HEK293 (cell line): ENCODE data around the gene PSMB1.

Experiments
- CTCF ChIA-PET: fragments of 350-600 bp; formaldehyde crosslinking; extraction: SDS; loops from one replicate; lab custom pipeline; 2021; ENCODE audit warnings: antibody characterized with exemption; lab: Yijun Ruan, JAX
- POLR2A ChIA-PET: fragments of 300-600 bp; formaldehyde crosslinking; extraction: SDS; loops from one replicate; lab custom pipeline; 2020; ENCODE audit warnings: antibody characterized with exemption, inconsistent platforms; lab: Yijun Ruan, JAX
- H3K27ac ChIP-seq: fragments of 200-500 bp; sonication (Bioruptor generic); 2 replicates; pipeline ENCODE4 v1.5.1; 2014; ENCODE audit warnings: low read depth, low read length, control low read depth, inconsistent platforms; ENCODE audit errors: extremely low read depth
- H3K36me3 ChIP-seq, 2 experiments: fragments of 200-500 bp in 1 of 2; sonication (Bioruptor generic) in 1 of 2; 1 replicate in 1 of 2; 2 replicates in 1 of 2; pipeline ENCODE4 v1.5.1; 2014 to 2017; ENCODE audit warnings: inconsistent platforms in 2 of 2, low read length in 2 of 2; ENCODE audit not compliant: control insufficient read depth in 2 of 2, insufficient read depth in 1 of 2
- H3K4me1 ChIP-seq: fragments of 200-500 bp; sonication (Bioruptor generic); 2 replicates; pipeline ENCODE4 v1.5.1; 2014; ENCODE audit warnings: mild to moderate bottlenecking, low read length, inconsistent platforms; ENCODE audit not compliant: control insufficient read depth, insufficient read depth
- H3K4me3 ChIP-seq: 2 replicates; pipeline ENCODE4 v1.5.1; 2011; ENCODE audit warnings: low read depth, mild to moderate bottlenecking, control low read depth, low read length, moderate library complexity
- H3K9me3 ChIP-seq: fragments of 200-500 bp; sonication (Bioruptor generic); 2 replicates; pipeline ENCODE4 v1.5.1; 2014; ENCODE audit warnings: low read depth, low read length, inconsistent platforms; ENCODE audit not compliant: control insufficient read depth, insufficient read depth
- AEBP2 ChIP-seq: fragments of 450-650 bp; formaldehyde crosslinking; IDR thresholded peaks from 2 replicates; pipeline ENCODE4 v1.5.1; 2016; ENCODE audit warnings: missing biosample characterization, missing genetic modification characterization, borderline replicate concordance
- BCL11B ChIP-seq: fragments of 450-650 bp; formaldehyde crosslinking; IDR thresholded peaks from 2 replicates; pipeline ENCODE4 v1.5.1; 2016; ENCODE audit warnings: low read depth, missing biosample characterization, missing genetic modification characterization
- FEZF1 ChIP-seq: fragments of 450-650 bp; formaldehyde crosslinking; IDR thresholded peaks from 2 replicates; pipeline ENCODE4 v1.5.1; 2016; ENCODE audit warnings: missing biosample characterization, missing genetic modification characterization
- GFI1B ChIP-seq: fragments of 450-650 bp; formaldehyde crosslinking; IDR thresholded peaks from 2 replicates; pipeline ENCODE4 v1.5.1; 2016; ENCODE audit warnings: missing biosample characterization, missing genetic modification characterization
- PRDM10 ChIP-seq: fragments of 450-650 bp; formaldehyde crosslinking; IDR thresholded peaks from 2 replicates; pipeline ENCODE4 v1.5.1; 2016; ENCODE audit warnings: missing biosample characterization, missing genetic modification characterization
- WT1 ChIP-seq: fragments of 450-650 bp; formaldehyde crosslinking; IDR thresholded peaks from 2 replicates; pipeline ENCODE4 v1.5.1; 2016; ENCODE audit warnings: missing biosample characterization, missing genetic modification characterization
- ZBTB8A ChIP-seq: fragments of 450-650 bp; formaldehyde crosslinking; IDR thresholded peaks from 2 replicates; pipeline ENCODE4 v1.5.1; 2016; ENCODE audit warnings: missing biosample characterization, missing genetic modification characterization
- ZNF2 ChIP-seq: fragments of 450-650 bp; formaldehyde crosslinking; IDR thresholded peaks from 2 replicates; pipeline ENCODE4 v1.5.1; 2016; ENCODE audit warnings: missing biosample characterization, missing genetic modification characterization
- ZNF214 ChIP-seq: fragments of 450-650 bp; formaldehyde crosslinking; IDR thresholded peaks from 2 replicates; pipeline ENCODE4 v1.5.1; 2017; ENCODE audit warnings: missing biosample characterization, mild to moderate bottlenecking, missing genetic modification characterization, borderline replicate concordance
- ZNF416 ChIP-seq: fragments of 450-650 bp; formaldehyde crosslinking; IDR thresholded peaks from 2 replicates; pipeline ENCODE4 v1.5.1; 2016; ENCODE audit warnings: missing biosample characterization, missing genetic modification characterization
- ZNF501 ChIP-seq: fragments of 450-650 bp; formaldehyde crosslinking; IDR thresholded peaks from 2 replicates; pipeline ENCODE4 v1.5.1; 2016; ENCODE audit warnings: missing biosample characterization, missing genetic modification characterization
- ZNF645 ChIP-seq: fragments of 450-650 bp; formaldehyde crosslinking; IDR thresholded peaks from 2 replicates; pipeline ENCODE4; 2016; ENCODE audit warnings: missing biosample characterization, missing genetic modification characterization
- ZNF654 ChIP-seq: fragments of 450-650 bp; formaldehyde crosslinking; IDR thresholded peaks from 2 replicates; pipeline ENCODE4 v1.5.1; 2016; ENCODE audit warnings: low read depth, missing biosample characterization, missing genetic modification characterization
- ZNF658 ChIP-seq: fragments of 450-650 bp; formaldehyde crosslinking; IDR thresholded peaks from 2 replicates; pipeline ENCODE4; 2016; ENCODE audit warnings: missing biosample characterization, missing genetic modification characterization
- ZNF660 ChIP-seq: fragments of 450-650 bp; IDR thresholded peaks from 2 replicates; pipeline ENCODE4 v1.5.1; 2018; ENCODE audit warnings: missing biosample characterization, mild to moderate bottlenecking, missing genetic modification characterization
- ZNF701 ChIP-seq: fragments of 450-650 bp; formaldehyde crosslinking; IDR thresholded peaks from 2 replicates; pipeline ENCODE4 v1.5.1; 2016; ENCODE audit warnings: missing biosample characterization, missing genetic modification characterization
- ZNF776 ChIP-seq: fragments of 450-650 bp; formaldehyde crosslinking; IDR thresholded peaks from 2 replicates; pipeline ENCODE4 v1.5.0; 2017; ENCODE audit warnings: missing biosample characterization, missing genetic modification characterization, borderline replicate concordance
- ZXDB ChIP-seq: fragments of 450-650 bp; formaldehyde crosslinking; IDR thresholded peaks from 2 replicates; pipeline ENCODE4 v1.5.1; 2016; ENCODE audit warnings: missing biosample characterization, missing genetic modification characterization
- TF ChIP-seq, protein P1 (sequence below): fragments of 450-650 bp; formaldehyde crosslinking; IDR thresholded peaks from 2 replicates; pipeline ENCODE4 v1.5.1; 2016; ENCODE audit warnings: missing biosample characterization, missing genetic modification characterization
- TF ChIP-seq, protein P2 (sequence below): fragments of 450-650 bp; formaldehyde crosslinking; IDR thresholded peaks from 2 replicates; pipeline ENCODE4 v1.5.1; 2016; ENCODE audit warnings: missing biosample characterization, missing genetic modification characterization
- TF ChIP-seq, protein P3 (sequence below): sonication (generic); formaldehyde crosslinking; IDR thresholded peaks from 2 replicates; pipeline ENCODE4 v1.8.1; 2022; ENCODE audit warnings: mild to moderate bottlenecking, moderate library complexity, missing genetic modification reagents
- TF ChIP-seq, protein P4 (sequence below): fragments of 450-650 bp; formaldehyde crosslinking; IDR thresholded peaks from 2 replicates; pipeline ENCODE4 v1.5.1; 2016; ENCODE audit warnings: missing biosample characterization, missing genetic modification characterization
- TF ChIP-seq, protein P5 (sequence below): fragments of 450-650 bp; formaldehyde crosslinking; IDR thresholded peaks from 2 replicates; pipeline ENCODE4 v1.5.1; 2016; ENCODE audit warnings: missing biosample characterization, missing genetic modification characterization, low read depth

PSMB1 gene

GRCh38 chr6:170554013-170554795, 1.1 kb upstream of the PSMB1 start, which contains the start of gene TBP (continued):
- TF ChIP-seq ZBTB8A (tag by site-specific recombination) (peak; percentile 73), ZNF658 (tag by site-specific recombination) (no peak), AEBP2 (tag by site-specific recombination) (no peak), BCL11B (tag by site-specific recombination) (peak; percentile 92), ZXDB (peak; percentile 95), ZNF701 (no peak), ZNF660 (tag by site-specific recombination) (peak; percentile 67), ZNF776 (tag by site-specific recombination) (no peak), ZNF501 (tag by site-specific recombination) (peak; percentile 67; the same call in 1 of the 2 replicates), ZNF214 (tag by site-specific recombination) (no peak), ZNF2 (peak; percentile 81), ZNF654 (tag by site-specific recombination) (no peak)
- TF ChIP-seq, protein P1, sequence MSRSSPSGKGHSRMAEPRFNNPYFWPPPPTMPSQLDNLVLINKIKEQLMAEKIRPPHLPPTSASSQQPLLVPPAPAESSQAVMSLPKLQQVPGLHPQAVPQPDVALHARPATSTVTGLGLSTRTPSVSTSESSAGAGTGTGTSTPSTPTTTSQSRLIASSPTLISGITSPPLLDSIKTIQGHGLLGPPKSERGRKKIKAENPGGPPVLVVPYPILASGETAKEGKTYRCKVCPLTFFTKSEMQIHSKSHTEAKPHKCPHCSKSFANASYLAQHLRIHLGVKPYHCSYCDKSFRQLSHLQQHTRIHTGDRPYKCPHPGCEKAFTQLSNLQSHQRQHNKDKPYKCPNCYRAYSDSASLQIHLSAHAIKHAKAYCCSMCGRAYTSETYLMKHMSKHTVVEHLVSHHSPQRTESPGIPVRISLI (tag by site-specific recombination), result no peak
- TF ChIP-seq, protein P2, sequence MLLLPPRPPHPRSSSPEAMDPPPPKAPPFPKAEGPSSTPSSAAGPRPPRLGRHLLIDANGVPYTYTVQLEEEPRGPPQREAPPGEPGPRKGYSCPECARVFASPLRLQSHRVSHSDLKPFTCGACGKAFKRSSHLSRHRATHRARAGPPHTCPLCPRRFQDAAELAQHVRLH (tag by site-specific recombination), result peak; percentile 82
- TF ChIP-seq, protein P3, sequence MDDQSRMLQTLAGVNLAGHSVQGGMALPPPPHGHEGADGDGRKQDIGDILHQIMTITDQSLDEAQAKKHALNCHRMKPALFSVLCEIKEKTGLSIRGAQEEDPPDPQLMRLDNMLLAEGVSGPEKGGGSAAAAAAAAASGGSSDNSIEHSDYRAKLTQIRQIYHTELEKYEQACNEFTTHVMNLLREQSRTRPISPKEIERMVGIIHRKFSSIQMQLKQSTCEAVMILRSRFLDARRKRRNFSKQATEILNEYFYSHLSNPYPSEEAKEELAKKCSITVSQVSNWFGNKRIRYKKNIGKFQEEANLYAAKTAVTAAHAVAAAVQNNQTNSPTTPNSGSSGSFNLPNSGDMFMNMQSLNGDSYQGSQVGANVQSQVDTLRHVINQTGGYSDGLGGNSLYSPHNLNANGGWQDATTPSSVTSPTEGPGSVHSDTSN (CRISPR knock-in tag), result peak; percentile 62; the same call in 1 of the 2 replicates
- TF ChIP-seq, protein P4, sequence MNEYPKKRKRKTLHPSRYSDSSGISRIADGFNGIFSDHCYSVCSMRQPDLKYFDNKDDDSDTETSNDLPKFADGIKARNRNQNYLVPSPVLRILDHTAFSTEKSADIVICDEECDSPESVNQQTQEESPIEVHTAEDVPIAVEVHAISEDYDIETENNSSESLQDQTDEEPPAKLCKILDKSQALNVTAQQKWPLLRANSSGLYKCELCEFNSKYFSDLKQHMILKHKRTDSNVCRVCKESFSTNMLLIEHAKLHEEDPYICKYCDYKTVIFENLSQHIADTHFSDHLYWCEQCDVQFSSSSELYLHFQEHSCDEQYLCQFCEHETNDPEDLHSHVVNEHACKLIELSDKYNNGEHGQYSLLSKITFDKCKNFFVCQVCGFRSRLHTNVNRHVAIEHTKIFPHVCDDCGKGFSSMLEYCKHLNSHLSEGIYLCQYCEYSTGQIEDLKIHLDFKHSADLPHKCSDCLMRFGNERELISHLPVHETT (tag by site-specific recombination), result peak; percentile 69; the same call in 1 of the 2 replicates
- TF ChIP-seq, protein P5, sequence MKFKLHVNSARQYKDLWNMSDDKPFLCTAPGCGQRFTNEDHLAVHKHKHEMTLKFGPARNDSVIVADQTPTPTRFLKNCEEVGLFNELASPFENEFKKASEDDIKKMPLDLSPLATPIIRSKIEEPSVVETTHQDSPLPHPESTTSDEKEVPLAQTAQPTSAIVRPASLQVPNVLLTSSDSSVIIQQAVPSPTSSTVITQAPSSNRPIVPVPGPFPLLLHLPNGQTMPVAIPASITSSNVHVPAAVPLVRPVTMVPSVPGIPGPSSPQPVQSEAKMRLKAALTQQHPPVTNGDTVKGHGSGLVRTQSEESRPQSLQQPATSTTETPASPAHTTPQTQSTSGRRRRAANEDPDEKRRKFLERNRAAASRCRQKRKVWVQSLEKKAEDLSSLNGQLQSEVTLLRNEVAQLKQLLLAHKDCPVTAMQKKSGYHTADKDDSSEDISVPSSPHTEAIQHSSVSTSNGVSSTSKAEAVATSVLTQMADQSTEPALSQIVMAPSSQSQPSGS (tag by site-specific recombination), result 0 out of 2 replicates have a peak, but pooled peaks have one; percentile 10

DNA sequence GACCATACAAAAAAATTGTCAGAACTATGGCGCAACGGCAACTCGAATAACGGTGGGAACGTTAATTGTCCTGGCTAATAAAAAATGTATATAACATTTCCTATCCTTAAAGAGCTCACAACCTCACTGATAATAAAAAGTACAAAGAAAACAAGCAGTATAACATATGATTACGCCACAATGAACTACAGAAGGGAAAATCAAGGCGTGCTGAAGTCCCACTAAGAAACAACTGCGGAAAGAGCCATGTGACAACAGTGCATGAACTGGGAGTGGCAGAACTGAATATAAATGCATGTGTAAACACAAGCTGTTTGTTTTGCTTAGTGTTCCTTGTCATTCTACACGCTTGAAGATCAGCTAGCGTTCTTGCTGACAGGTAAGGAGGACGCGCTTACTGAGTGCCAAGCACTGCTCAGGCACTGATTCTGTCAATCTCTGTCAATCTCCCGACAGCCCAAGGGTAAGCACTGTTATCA, 466 bp upstream of the PSMB1 start:
- Histone ChIP-seq H3K4me1 (peaks cover 9% of the 10 kb centered on the region), H3K27ac (no peak overlapping the region; the same call in 1 of the 2 replicates), H3K36me3 (peaks cover 2 to 50% of the 10 kb centered on the region in 2 experiments), H3K4me3 (peak overlapping the region; percentile 98), H3K9me3 (no peaks in the 10 kb centered on the region)
- ChIA-PET CTCF (no interaction called here), POLR2A (interaction anchor here (0.9 to 3.1 kb wide), 7 partner anchors 12 to 802 kb away, joined by 3 to 16 read pairs (median 3); partner anchors contain the start of genes DLL1, DYNLT2, ERMARD and PDCD2)
- TF ChIP-seq WT1 (tag by site-specific recombination), result peak; percentile 25; the same call in 1 of the 2 replicates
- TF ChIP-seq ZNF416 (tag by site-specific recombination), result no peak
- no peak for TF ChIP-seq PRDM10 (tag by site-specific recombination)
- no peak for TF ChIP-seq ZNF501 (tag by site-specific recombination)
- TF ChIP-seq GFI1B (tag by site-specific recombination), result 0 out of 2 replicates have a peak, but pooled peaks have one; percentile 86
- TF ChIP-seq ZNF645, result no peak
- TF ChIP-seq FEZF1, result no peak
